H9 (cell line): ENCODE data around the gene SLC13A1. TPM values are rescaled to one million over a fixed set of nuclear protein-coding genes. Genes with fewer than 3 reads are reported as not detected.

ENCODE experiments used
- DNase-seq: peaks from one replicate; pipeline ENCODE4 v3.0.0-alpha.2; 2017
- H2AFZ ChIP-seq: one replicate; pipeline ENCODE4 v1.6.1; 2013; ENCODE audit warnings: mild to moderate bottlenecking, low read length, control low read depth, moderate library complexity
- H2AK5ac ChIP-seq: 2 replicates; pipeline ENCODE4 v1.6.1; 2013; ENCODE audit warnings: low read length, control low read depth, mixed read lengths; ENCODE audit not compliant: insufficient read length
- H2BK120ac ChIP-seq: one replicate; pipeline ENCODE4 v1.6.1; 2013; ENCODE audit warnings: low read depth, mild to moderate bottlenecking, low read length, control low read depth, inconsistent platforms; ENCODE audit not compliant: poor library complexity, severe bottlenecking
- H2BK12ac ChIP-seq: 2 replicates; pipeline ENCODE4 v1.6.1; 2013; ENCODE audit warnings: low read length, control low read depth, mixed read lengths, low read depth; ENCODE audit not compliant: insufficient read length
- H2BK15ac ChIP-seq: 2 replicates; pipeline ENCODE4 v1.6.1; 2013; ENCODE audit warnings: low read depth, low read length, control low read depth
- H2BK20ac ChIP-seq: one replicate; pipeline ENCODE4 v1.6.1; 2013; ENCODE audit warnings: low read depth, mild to moderate bottlenecking, low read length, control low read depth, inconsistent platforms; ENCODE audit not compliant: poor library complexity, severe bottlenecking
- H2BK5ac ChIP-seq: 2 replicates; pipeline ENCODE4 v1.6.1; 2013; ENCODE audit warnings: low read length, control low read depth, mixed read lengths; ENCODE audit not compliant: insufficient read length
- H3K14ac ChIP-seq: 2 replicates; pipeline ENCODE4 v1.6.1; 2013; ENCODE audit warnings: low read length, control low read depth; ENCODE audit not compliant: insufficient read depth
- H3K18ac ChIP-seq: 2 replicates; pipeline ENCODE4 v1.6.1; 2013; ENCODE audit warnings: low read depth, mild to moderate bottlenecking, mixed read lengths, low read length, control low read depth; ENCODE audit not compliant: insufficient read length
- H3K23ac ChIP-seq: 2 replicates; pipeline ENCODE4 v1.6.1; 2013; ENCODE audit warnings: low read length, control low read depth, mixed read lengths, low read depth; ENCODE audit not compliant: insufficient read length
- H3K23me2 ChIP-seq: 2 replicates; pipeline ENCODE4 v1.6.1; 2013; ENCODE audit warnings: low read depth, mild to moderate bottlenecking, mixed read lengths, low read length, control low read depth; ENCODE audit not compliant: insufficient read length, poor library complexity, severe bottlenecking
- H3K27ac ChIP-seq: 2 replicates; pipeline ENCODE4 v1.5.1; 2013; ENCODE audit warnings: low read length, control low read depth, mixed read lengths, low read depth; ENCODE audit not compliant: insufficient read length
- H3K27me3 ChIP-seq: 2 replicates; pipeline ENCODE4 v1.6.1; 2013; ENCODE audit warnings: low read length, control low read depth, inconsistent platforms; ENCODE audit not compliant: insufficient read depth
- H3K4ac ChIP-seq: 2 replicates; pipeline ENCODE4 v1.6.1; 2013; ENCODE audit warnings: low read depth, mild to moderate bottlenecking, control low read depth, inconsistent platforms, low read length, moderate library complexity
- H3K4me1 ChIP-seq: 2 replicates; pipeline ENCODE4 v1.6.1; 2013; ENCODE audit warnings: low read length, control low read depth, inconsistent platforms; ENCODE audit not compliant: insufficient read depth
- H3K4me2 ChIP-seq: 2 replicates; pipeline ENCODE4 v1.6.1; 2013; ENCODE audit warnings: low read length, control low read depth, mixed read lengths; ENCODE audit not compliant: insufficient read length, insufficient read depth
- H3K56ac ChIP-seq: 2 replicates; pipeline ENCODE4 v1.6.1; 2013; ENCODE audit warnings: low read depth, mild to moderate bottlenecking, mixed read lengths, low read length, control low read depth; ENCODE audit not compliant: insufficient read length
- H3K79me1 ChIP-seq: 2 replicates; pipeline ENCODE4 v1.6.1; 2013; ENCODE audit warnings: low read depth, mild to moderate bottlenecking, moderate library complexity, low read length, control low read depth, inconsistent platforms; ENCODE audit not compliant: insufficient read depth, poor library complexity, severe bottlenecking
- H3K79me2 ChIP-seq: 2 replicates; pipeline ENCODE4 v1.6.1; 2013; ENCODE audit warnings: low read length, control low read depth, inconsistent platforms; ENCODE audit not compliant: insufficient read depth
- H3K9ac ChIP-seq: 2 replicates; pipeline ENCODE4 v1.6.1; 2013; ENCODE audit warnings: low read length, control low read depth, mixed read lengths; ENCODE audit not compliant: insufficient read length; ENCODE audit errors: extremely low read depth
- H3K9me3 ChIP-seq: one replicate; pipeline ENCODE4 v1.6.1; 2013; ENCODE audit warnings: low read depth, low read length, inconsistent platforms; ENCODE audit not compliant: control insufficient read depth
- H3T11ph ChIP-seq: one replicate; pipeline ENCODE4 v1.6.1; 2013; ENCODE audit warnings: mild to moderate bottlenecking, low read length, control low read depth, inconsistent platforms
- H4K20me1 ChIP-seq: one replicate; pipeline ENCODE4 v1.6.1; 2013; ENCODE audit not compliant: control insufficient read depth, insufficient read length, insufficient read depth
- H4K5ac ChIP-seq: 2 replicates; pipeline ENCODE4 v1.6.1; 2013; ENCODE audit warnings: low read depth, mild to moderate bottlenecking, mixed read lengths, low read length, control low read depth; ENCODE audit not compliant: insufficient read length
- H4K8ac ChIP-seq: replicated peaks from 2 replicates; pipeline ENCODE4 v1.6.1; 2013; ENCODE audit warnings: low read length, control low read depth, mixed read lengths, low read depth; ENCODE audit not compliant: insufficient read length
- H4K91ac ChIP-seq: 2 replicates; pipeline ENCODE4 v1.6.1; 2013; ENCODE audit warnings: low read depth, mild to moderate bottlenecking, moderate library complexity, mixed read lengths, low read length, control low read depth; ENCODE audit not compliant: insufficient read length
- H3K27ac Mint-ChIP-seq, 3 experiments: 2 replicates in 2 of 3; 3 replicates in 1 of 3; pipeline ENCODE4 v1.8.0; 2020 to 2021; ENCODE audit warnings: mixed read lengths in 3 of 3, mild to moderate bottlenecking in 1 of 3, moderate library complexity in 1 of 3
- H3K27me3 Mint-ChIP-seq: 2 replicates; pipeline ENCODE4 v1.8.0; 2021; ENCODE audit warnings: low read depth, mild to moderate bottlenecking, moderate library complexity, mixed read lengths
- H3K36me3 Mint-ChIP-seq, 3 experiments: 2 replicates in 2 of 3; 3 replicates in 1 of 3; pipeline ENCODE4 v1.8.0; 2020 to 2021; ENCODE audit warnings: low read depth in 3 of 3, mixed read lengths in 3 of 3; ENCODE audit not compliant: insufficient read depth in 1 of 3
- H3K4me1 Mint-ChIP-seq, 2 experiments: 2 replicates each; pipeline ENCODE4 v1.8.0; 2020; ENCODE audit warnings: mixed read lengths in 2 of 2
- H3K4me3 Mint-ChIP-seq, 2 experiments: 2 replicates in 1 of 2; 3 replicates in 1 of 2; pipeline ENCODE4 v1.8.0; 2020 to 2021; ENCODE audit warnings: mild to moderate bottlenecking in 2 of 2, mixed read lengths in 2 of 2, moderate library complexity in 1 of 2
- H3K9me3 Mint-ChIP-seq, 2 experiments: 2 replicates in 1 of 2; 3 replicates in 1 of 2; pipeline ENCODE4 v1.8.0; 2020; ENCODE audit warnings: mild to moderate bottlenecking in 2 of 2, mixed read lengths in 2 of 2, moderate library complexity in 1 of 2
- CTCF ChIP-seq: fragments of 200-600 bp; sonication (generic); conservative IDR thresholded peaks from 3 replicates; pipeline ENCODE4 v1.8.0; 2021; ENCODE audit warnings: antibody characterized with exemption, mild to moderate bottlenecking
- WGBS: extraction: QIAGEN DNeasy Blood & Tissue Kit; methylation state at CpG from one replicate; pipeline ENCODE4 v1.1.7; 2013; ENCODE audit warnings: missing lambda C conversion rate, low lambda C conversion rate, mixed read lengths; ENCODE audit not compliant: insufficient read length; ENCODE audit errors: extremely low coverage; 5-methylcytosine and 5-hydroxymethylcytosine counted together
- total RNA-seq: library from RNA; stranded (reverse); gene quantifications from 2 replicates; pipeline ENCODE4 v1.2.1, GENCODE V29; 2021

Gene SLC13A1
- total RNA-seq, 1 experiment from 2014 or later = not detected

GRCh38 chr7:123079021-123079420, 120.7 kb downstream of the SLC13A1 start:
- no CpG with 5 or more reads among the region's 1 CpG for WGBS
- H3K4me1 Mint-ChIP-seq = peaks cover 7% of the 10 kb centered on the region in 2 experiments
- H3K36me3 Mint-ChIP-seq = peaks cover 4 to 11% (median 6%) of the 10 kb centered on the region in 3 experiments; a peak in 5 of 7 replicates

More at GRCh38 chr7:123079021-123079420, 120.7 kb downstream of the SLC13A1 start:
- H3K27ac ChIP-seq = no peak overlapping the region
- H3K14ac ChIP-seq = no peak overlapping the region
- no peak overlapping the region for H2AK5ac ChIP-seq
- H4K20me1 ChIP-seq = no peaks in the 10 kb centered on the region
- H3K9me3 ChIP-seq = no peaks in the 10 kb centered on the region
- no peak overlapping the region for H2BK120ac ChIP-seq
- no peaks in the 10 kb centered on the region for H3K27me3 ChIP-seq
- H3T11ph ChIP-seq = no peak overlapping the region
- H2BK20ac ChIP-seq = no peak overlapping the region
- no peak overlapping the region for H2BK5ac ChIP-seq
- Mint-ChIP-seq H3K27ac (no peak overlapping the region), H3K9me3 (peaks cover 5 to 7% of the 10 kb centered on the region in 2 experiments; a peak in 4 of 5 replicates), H3K27me3 (peaks cover 2% of the 10 kb centered on the region; the same call in 1 of the 2 replicates), H3K4me3 (no peak overlapping the region)
- H3K4ac ChIP-seq = no peak overlapping the region
- H3K9ac ChIP-seq = no peak overlapping the region
- H3K4me1 ChIP-seq = no peaks in the 10 kb centered on the region; the same call in 1 of the 2 replicates
- H2AFZ ChIP-seq = no peak overlapping the region
- no peaks in the 10 kb centered on the region for H3K79me2 ChIP-seq
- no peak for DNase-seq
- no peak overlapping the region for H4K5ac ChIP-seq
- H3K79me1 ChIP-seq = no peaks in the 10 kb centered on the region
- H3K56ac ChIP-seq = no peak overlapping the region
- H4K8ac ChIP-seq = no peak overlapping the region
- H3K23me2 ChIP-seq = no peaks in the 10 kb centered on the region
- H4K91ac ChIP-seq = no peak overlapping the region
- H3K18ac ChIP-seq = no peak overlapping the region
- no peak for TF ChIP-seq CTCF
- no peak overlapping the region for H3K23ac ChIP-seq
- no peak overlapping the region for H2BK12ac ChIP-seq
- no peak overlapping the region for H2BK15ac ChIP-seq
- no peak overlapping the region for H3K4me2 ChIP-seq
